SK-N-MC (cell line): ENCODE measurements around the gene DFFB.

Experiments used
- EZH2 ChIP-seq: fragments of 200-600 bp; sonication (generic); IDR thresholded peaks from one replicate; pipeline ENCODE4 v1.6.1; 2017; ENCODE audit warnings: antibody characterized with exemption
- POLR2AphosphoS5 ChIP-seq: IDR thresholded peaks from 2 replicates; pipeline ENCODE4 v1.6.1; 2012; ENCODE audit warnings: mild to moderate bottlenecking, low read depth, low read length, borderline replicate concordance

DNA sequence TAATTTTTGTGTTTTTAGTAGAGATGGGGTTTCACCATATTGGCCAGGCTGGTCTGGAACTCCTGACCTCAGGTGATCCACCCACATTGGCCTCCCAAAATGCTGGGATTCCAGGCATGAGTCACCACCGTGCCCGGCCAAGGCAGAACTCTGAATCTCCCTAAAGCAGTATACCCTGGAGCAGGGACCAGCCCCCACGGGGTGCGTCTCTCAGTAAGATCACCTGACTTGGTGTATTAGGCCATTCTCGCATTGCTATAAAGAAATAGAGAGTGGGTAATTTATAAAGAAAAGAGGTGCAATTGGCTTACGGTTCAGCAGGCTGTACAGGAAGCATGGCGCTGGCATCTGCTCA, 14.2 kb downstream of the DFFB start:
- TF ChIP-seq POLR2AphosphoS5, result no peak
- TF ChIP-seq EZH2, result no peak
